H54 (cell line): ENCODE results near the gene HIVEP3.
A peak's percentile ranks its signal among the peaks of the same experiment; 100 is the strongest.

ENCODE experiments used
- DNase-seq: peaks from one replicate; pipeline ENCODE4 v3.0.0; 2011; ENCODE audit warnings: low spot score, mixed read lengths; ENCODE audit not compliant: insufficient read length
- FAIRE-seq: peaks from 3 replicates; lab custom pipeline; 2011; peaks lifted over from hg19 to GRCh38; lab: Jason Lieb, UNC
- POLR2A ChIP-seq: IDR thresholded peaks from 2 replicates; pipeline ENCODE4 v1.6.1; 2011; ENCODE audit warnings: low read depth, mild to moderate bottlenecking, low read length

Gene HIVEP3

GRCh38 chr1:41915786-41916571, 2.7 kb downstream of the HIVEP3 start:
- TF ChIP-seq POLR2A, result no peak
- DNase-seq (no peak), FAIRE-seq (no peak)

GRCh38 chr1:41914516-41914915, 4.2 kb downstream of the HIVEP3 start:
- TF ChIP-seq POLR2A, result no peak
- DNase-seq, result no peak
- FAIRE-seq, result no peak

GRCh38 chr1:41913014-41913413, 5.7 kb downstream of the HIVEP3 start:
- DNase-seq, result no peak
- TF ChIP-seq POLR2A, result no peak
- FAIRE-seq, result no peak

GRCh38 chr1:41908288-41908895, 10.3 kb downstream of the HIVEP3 start:
- no peak for TF ChIP-seq POLR2A
- FAIRE-seq (no peak), DNase-seq (no peak)

- DNase-seq (no peak), FAIRE-seq (no peak)
- no peak for TF ChIP-seq POLR2A
Measured at GRCh38 chr1:41907446-41907845, 11.3 kb downstream of the HIVEP3 start.

- TF ChIP-seq POLR2A, result no peak
- DNase-seq (no peak), FAIRE-seq (no peak)
Measured at GRCh38 chr1:41906943-41907342, 11.8 kb downstream of the HIVEP3 start.

- DNase-seq (no peak), FAIRE-seq (no peak)
- TF ChIP-seq POLR2A, result no peak
Measured at GRCh38 chr1:41905093-41905675, 13.5 kb downstream of the HIVEP3 start.

GRCh38 chr1:41902664-41903063, 16.1 kb downstream of the HIVEP3 start:
- no peak for FAIRE-seq

GRCh38 chr1:41902159-41902577, 16.6 kb downstream of the HIVEP3 start:
- peak; percentile 54 for DNase-seq
- TF ChIP-seq POLR2A, result no peak
- no peak for FAIRE-seq

More at GRCh38 chr1:41902664-41903063, 16.1 kb downstream of the HIVEP3 start:
- no peak for DNase-seq
- TF ChIP-seq POLR2A, result no peak

- no peak for DNase-seq
- TF ChIP-seq POLR2A, result no peak
- FAIRE-seq, result no peak
Measured at GRCh38 chr1:41901551-41901950, 17.2 kb downstream of the HIVEP3 start.

GRCh38 chr1:41900603-41901444, 17.9 kb downstream of the HIVEP3 start:
- peak; percentile 66 for DNase-seq
- TF ChIP-seq POLR2A, result peak; percentile 3; the same call in 1 of the 2 replicates
- FAIRE-seq, result no peak

- no peak for DNase-seq
- no peak for TF ChIP-seq POLR2A
- no peak for FAIRE-seq
Measured at GRCh38 chr1:41898191-41898713, 20.5 kb downstream of the HIVEP3 start.

GRCh38 chr1:41895552-41895951, 23.2 kb downstream of the HIVEP3 start:
- no peak for TF ChIP-seq POLR2A
- no peak for FAIRE-seq
- DNase-seq, result no peak
